Gastroesophageal sphincter (tissue), 3 donors: Measurements from ENCODE around the gene HECTD3.

Experiments
- CTCF ChIP-seq, 4 experiments: fragments of 200-600 bp in 2 of 4; fragments of 450-650 bp in 2 of 4; sonication (generic) in 1 of 4; IDR thresholded peaks; one replicate each; pipeline ENCODE4 v1.5.1; 2017 to 2019; ENCODE audit warnings: antibody characterized with exemption in 4 of 4, mild to moderate bottlenecking in 2 of 4, moderate library complexity in 2 of 4
- EP300 ChIP-seq: sonication (generic); formaldehyde crosslinking; IDR thresholded peaks from one replicate; pipeline ENCODE4 v1.6.1; 2017; ENCODE audit warnings: antibody characterized with exemption, mild to moderate bottlenecking
- POLR2A ChIP-seq, 2 donors: fragments of 450-650 bp; IDR thresholded peaks; one replicate each; pipeline ENCODE4 v1.6.1; 2017; ENCODE audit warnings: antibody characterized with exemption in 2 of 2, mild to moderate bottlenecking in 2 of 2, moderate library complexity in 1 of 2
- POLR2AphosphoS5 ChIP-seq: sonication (generic); formaldehyde crosslinking; IDR thresholded peaks from one replicate; pipeline ENCODE4 v1.6.1; 2017; ENCODE audit warnings: antibody characterized with exemption

GRCh38 chr1:44970317-44970716 lies 40.8 kb downstream of the HECTD3 start:
- TF ChIP-seq POLR2AphosphoS5 (no peak), CTCF (IDR thresholded peaks at IDR 0.05) (no peak), POLR2A (IDR thresholded peaks at IDR 0.05) (no peak), EP300 (no peak)
